Common myeloid progenitor, CD34-positive (primary cell): ENCODE data around the gene SKOR1.

Experiments
- CTCF ChIA-PET: fragments of 350-600 bp; sonication (Branson Sonifier 250); formaldehyde crosslinking; loops from one replicate; lab custom pipeline; 2021; ENCODE audit warnings: antibody characterized with exemption; lab: Charles Lee
- POLR2A ChIA-PET: fragments of 350-600 bp; sonication (Branson Sonifier 250); formaldehyde crosslinking; loops from one replicate; lab custom pipeline; 2021; ENCODE audit warnings: antibody characterized with exemption; lab: Charles Lee
- DNase-seq, 3 donors: peaks; one replicate each; pipeline versions ENCODE4 v3.0.0 to v3.0.0-alpha.2; 2013
- H3K27ac ChIP-seq, 2 experiments: 1 replicate in 1 of 2; 2 replicates in 1 of 2; pipeline ENCODE4 v1.7.0; 2013; ENCODE audit warnings: inconsistent platforms in 2 of 2, low read length in 2 of 2, mild to moderate bottlenecking in 2 of 2, low read depth in 1 of 2, moderate library complexity in 1 of 2; ENCODE audit not compliant: severe bottlenecking in 2 of 2, insufficient read depth in 1 of 2, poor library complexity in 1 of 2
- H3K27me3 ChIP-seq, 5 experiments: replicated peaks in 2 of 5; 1 replicate in 3 of 5; 2 replicates in 2 of 5; pipeline versions ENCODE4 v1.6.1 to v1.7.0; 2013; ENCODE audit warnings: low read length in 4 of 5, mild to moderate bottlenecking in 2 of 5, moderate library complexity in 2 of 5, inconsistent platforms in 1 of 5; ENCODE audit not compliant: insufficient read depth in 5 of 5, control insufficient read depth in 4 of 5
- H3K36me3 ChIP-seq, 4 experiments: 1 replicate in 2 of 4; 2 replicates in 2 of 4; pipeline versions ENCODE4 v1.6.1 to v1.7.0; 2013; ENCODE audit warnings: low read length in 3 of 4, control low read depth in 1 of 4, mild to moderate bottlenecking in 1 of 4; ENCODE audit not compliant: control insufficient read depth in 4 of 4, insufficient read depth in 4 of 4
- H3K4me1 ChIP-seq, 4 experiments: 1 replicate in 3 of 4; 2 replicates in 1 of 4; pipeline versions ENCODE4 v1.6.1 to v1.7.1; 2013; ENCODE audit warnings: low read length in 3 of 4, mild to moderate bottlenecking in 3 of 4, control low read depth in 1 of 4, inconsistent platforms in 1 of 4, moderate library complexity in 1 of 4; ENCODE audit not compliant: control insufficient read depth in 4 of 4, insufficient read depth in 4 of 4; ENCODE audit errors: control extremely low read depth in 1 of 4
- H3K4me3 ChIP-seq, 7 experiments: 1 replicate in 4 of 7; 2 replicates in 3 of 7; pipeline versions ENCODE4 v1.5.1 to v1.7.0; 2013; ENCODE audit warnings: mild to moderate bottlenecking in 7 of 7, low read length in 6 of 7, moderate library complexity in 6 of 7, inconsistent platforms in 2 of 7, low read depth in 2 of 7, control low read depth in 1 of 7; ENCODE audit not compliant: insufficient read depth in 4 of 7, control insufficient read depth in 1 of 7; ENCODE audit errors: extremely low read depth in 1 of 7
- H3K9me3 ChIP-seq, 5 experiments: 1 replicate in 4 of 5; 2 replicates in 1 of 5; pipeline versions ENCODE4 v1.6.1 to v1.7.1; 2013; ENCODE audit warnings: low read length in 4 of 5, mild to moderate bottlenecking in 2 of 5, inconsistent platforms in 1 of 5, low read depth in 1 of 5, moderate library complexity in 1 of 5; ENCODE audit not compliant: control insufficient read depth in 4 of 5, insufficient read depth in 2 of 5; ENCODE audit errors: control extremely low read depth in 1 of 5
- WGBS: methylation state at CpG from one replicate; pipeline ENCODE4 v1.1.5; 2013; ENCODE audit not compliant: insufficient coverage; 5-methylcytosine and 5-hydroxymethylcytosine counted together

The SKOR1 gene

GRCh38 chr15:67857220-67857619 is 31.9 kb downstream of the SKOR1 start:
- CTCF ChIA-PET: interaction anchor here (0.6 kb wide), 1 partner anchor 703 kb away, joined by 3 read pairs; no protein-coding TSS in a partner anchor
- H3K9me3 ChIP-seq: no peaks in the 10 kb centered on the region
- no peak overlapping the region for H3K27ac ChIP-seq
- H3K4me3 ChIP-seq: no peak overlapping the region
- WGBS: 97% methylated on average over 2 of the region's 3 CpGs
- peaks cover 0 to 5% (median 0%) of the 10 kb centered on the region in 4 experiments for H3K4me1 ChIP-seq
- H3K36me3 ChIP-seq: no peaks in the 10 kb centered on the region
- no peak for DNase-seq
- H3K27me3 ChIP-seq: no peaks in the 10 kb centered on the region
- POLR2A ChIA-PET: no interaction called here

- Histone ChIP-seq H3K27ac (no peak overlapping the region), H3K4me1 (peaks cover 6 to 12% (median 9%) of the 10 kb centered on the region in 4 experiments), H3K27me3 (no peaks in the 10 kb centered on the region), H3K9me3 (no peaks in the 10 kb centered on the region), H3K4me3 (no peak overlapping the region), H3K36me3 (no peaks in the 10 kb centered on the region)
- POLR2A ChIA-PET: no interaction called here
- DNase-seq: no peak
- WGBS: 100% methylated on average over 4 of the region's 5 CpGs
- CTCF ChIA-PET: no interaction called here
These were observed 34.1 kb downstream of the SKOR1 start for GRCh38 chr15:67859331-67859946.

- H3K4me1 ChIP-seq: peaks cover 6 to 10% (median 9%) of the 10 kb centered on the region in 4 experiments
- no peak for DNase-seq
- H3K36me3 ChIP-seq: no peaks in the 10 kb centered on the region
- H3K27ac ChIP-seq: no peak overlapping the region
- no peak overlapping the region for H3K4me3 ChIP-seq
- WGBS: 100% methylated on average over 2 of the region's 3 CpGs
- ChIA-PET POLR2A (no interaction called here), CTCF (interaction anchor here (0.6 to 4.4 kb wide), 6 partner anchors 14 to 292 kb away, joined by 3 to 59 read pairs (median 6); no protein-coding TSS in a partner anchor)
- no peaks in the 10 kb centered on the region for H3K27me3 ChIP-seq
- no peaks in the 10 kb centered on the region for H3K9me3 ChIP-seq
These were observed 36.7 kb downstream of the SKOR1 start for GRCh38 chr15:67861983-67862382.

GRCh38 chr15:67862750-67863441 is 37.6 kb downstream of the SKOR1 start:
- WGBS: 56% methylated on average over 15 of the region's 16 CpGs
- no peaks in the 10 kb centered on the region for H3K36me3 ChIP-seq
- DNase-seq: no peak
- H3K4me1 ChIP-seq: peaks cover 6 to 10% (median 9%) of the 10 kb centered on the region in 4 experiments
- no peaks in the 10 kb centered on the region for H3K27me3 ChIP-seq
- CTCF ChIA-PET: interaction anchor here (0.9 to 4.4 kb wide), 21 partner anchors 9 to 322 kb away, joined by 3 to 59 read pairs (median 5); partner anchors contain the start of gene PIAS1
- H3K4me3 ChIP-seq: peak overlapping the region in 4 of 7 experiments; percentile 1 to 70 (median 59)
- no peaks in the 10 kb centered on the region for H3K9me3 ChIP-seq
- POLR2A ChIA-PET: interaction anchor here (0.6 kb wide), 1 partner anchor 192 kb away, joined by 3 read pairs; no protein-coding TSS in a partner anchor
- H3K27ac ChIP-seq: no peak overlapping the region

GRCh38 chr15:67863442-67863987 is 38.2 kb downstream of the SKOR1 start:
- WGBS: 6% methylated on average over 35 of the region's 41 CpGs
- Histone ChIP-seq H3K36me3 (no peaks in the 10 kb centered on the region), H3K9me3 (no peaks in the 10 kb centered on the region), H3K4me1 (peaks cover 6 to 10% (median 9%) of the 10 kb centered on the region in 4 experiments), H3K4me3 (peak overlapping the region; percentile 8 to 70 (median 55)), H3K27me3 (no peaks in the 10 kb centered on the region), H3K27ac (no peak overlapping the region)
- peak; percentile 69 to 82 (median 79) for DNase-seq
- CTCF ChIA-PET: interaction anchor here (0.9 to 4.4 kb wide), 22 partner anchors 9 to 322 kb away, joined by 3 to 59 read pairs (median 4); partner anchors contain the start of gene PIAS1
- POLR2A ChIA-PET: interaction anchor here (0.6 kb wide), 1 partner anchor 191 kb away, joined by 3 read pairs; no protein-coding TSS in a partner anchor

- WGBS: no CpG with 5 or more reads among the region's 3 CpGs
- Histone ChIP-seq H3K9me3 (peaks cover 0 to 9% (median 4%) of the 10 kb centered on the region in 5 experiments), H3K27me3 (no peaks in the 10 kb centered on the region), H3K4me1 (peaks cover 6 to 10% (median 9%) of the 10 kb centered on the region in 4 experiments), H3K27ac (no peak overlapping the region), H3K36me3 (no peaks in the 10 kb centered on the region), H3K4me3 (no peak overlapping the region)
- POLR2A ChIA-PET: no interaction called here
- DNase-seq: no peak
- CTCF ChIA-PET: interaction anchor here (3.4 kb wide), 1 partner anchor 9 kb away, joined by 19 read pairs; no protein-coding TSS in a partner anchor
These were observed 40.0 kb downstream of the SKOR1 start for GRCh38 chr15:67865331-67865730.
